A673 (cell line): ENCODE data around the gene CCDC169. TPM values are rescaled to one million over a fixed set of nuclear protein-coding genes. Genes with fewer than 3 reads are reported as not detected.

ENCODE experiments used
- BruUV-seq: library from RNA; stranded (reverse); fragments of 400-500 nt; replicated peaks from 2 replicates; lab custom pipeline; 2021; lab: Mats Ljungman, UMichigan
- CTCF ChIA-PET: fragments of 300-600 bp; sonication (Branson Sonifier 250); formaldehyde crosslinking; loops from one replicate; lab custom pipeline; 2022; ENCODE audit warnings: antibody characterized with exemption; lab: Charles Lee
- POLR2A ChIA-PET: fragments of 300-600 bp; sonication (Branson Sonifier 250); formaldehyde crosslinking; loops from one replicate; lab custom pipeline; 2022; ENCODE audit warnings: antibody characterized with exemption; ENCODE audit not compliant: low non-redundant PET; lab: Charles Lee
- DNase-seq: peaks from one replicate; pipeline ENCODE4 v3.0.0-alpha.2; 2015; ENCODE audit warnings: low spot score
- H3K27ac ChIP-seq: fragments of 200-600 bp; sonication (generic); 2 replicates; pipeline ENCODE4 v1.5.1; 2016; ENCODE audit warnings: mixed run types, low read depth, mild to moderate bottlenecking, mixed read lengths, antibody characterized with exemption, low read length; ENCODE audit not compliant: poor library complexity, severe bottlenecking
- H3K27me3 ChIP-seq: fragments of 200-600 bp; sonication (generic); replicated peaks from 2 replicates; pipeline ENCODE4 v1.6.1; 2017; ENCODE audit warnings: mixed run types, low read depth, mild to moderate bottlenecking, mixed read lengths, antibody characterized with exemption, low read length; ENCODE audit not compliant: insufficient read depth, poor library complexity
- H3K36me3 ChIP-seq: fragments of 200-600 bp; sonication (generic); 2 replicates; pipeline ENCODE4 v1.6.1; 2016; ENCODE audit warnings: mixed run types, mild to moderate bottlenecking, mixed read lengths, antibody characterized with exemption, low read length; ENCODE audit not compliant: insufficient read depth, poor library complexity, severe bottlenecking
- H3K4me1 ChIP-seq: fragments of 200-600 bp; sonication (generic); 2 replicates; pipeline ENCODE4 v1.6.1; 2017; ENCODE audit warnings: mixed run types, mild to moderate bottlenecking, mixed read lengths, antibody characterized with exemption, low read length; ENCODE audit not compliant: insufficient read depth, poor library complexity, severe bottlenecking
- H3K4me3 ChIP-seq: fragments of 200-600 bp; sonication (generic); 2 replicates; pipeline ENCODE4 v1.5.1; 2016; ENCODE audit warnings: low read depth, mixed run types, mild to moderate bottlenecking, mixed read lengths, low read length; ENCODE audit not compliant: poor library complexity, severe bottlenecking
- H3K9me3 ChIP-seq: fragments of 200-600 bp; sonication (generic); 2 replicates; pipeline ENCODE4 v1.6.1; 2016; ENCODE audit warnings: mixed run types, low read depth, mild to moderate bottlenecking, mixed read lengths, antibody characterized with exemption, low read length; ENCODE audit not compliant: poor library complexity, severe bottlenecking
- CTCF ChIP-seq: fragments of 300-800, 200-600 bp; sonication (generic); conservative IDR thresholded peaks from 2 replicates; pipeline ENCODE4 v1.5.1; 2017; ENCODE audit warnings: low read depth, mild to moderate bottlenecking, antibody characterized with exemption, low read length, moderate library complexity, mixed read lengths
- EZH2 ChIP-seq: fragments of 200-600 bp; sonication (generic); IDR thresholded peaks from 2 replicates; pipeline ENCODE4 v1.6.1; 2017; ENCODE audit warnings: borderline replicate concordance, low read depth, mild to moderate bottlenecking, mixed read lengths, antibody characterized with exemption, low read length; ENCODE audit not compliant: poor library complexity, severe bottlenecking
- intact Hi-C: fragments of 100-400 bp; cut with micrococcal nuclease; formaldehyde crosslinking; loops from one replicate; pipeline ENCODE4 v1.10.0; 2022; ENCODE audit not compliant: unreplicated experiment
- total RNA-seq: library from RNA; stranded (reverse); gene quantifications from 2 replicates; pipeline ENCODE4 v1.2.3, GENCODE V29; 2021

Gene CCDC169
- total RNA-seq, 1 experiment from 2014 or later, result 14.3 TPM

- ChIA-PET CTCF (no interaction called here), POLR2A (no interaction called here)
- TF ChIP-seq CTCF (no peak), EZH2 (no peak)
- peaks cover 14% of the 10 kb centered on the region for H3K4me1 ChIP-seq
- no TSS peak for BruUV-seq
- no peaks in the 10 kb centered on the region for H3K36me3 ChIP-seq
- no peak within 1 kb of the TSS for H3K27ac ChIP-seq
- no peaks in the 10 kb centered on the region for H3K27me3 ChIP-seq
- intact Hi-C loops, result no loop called here
- DNase-seq, result no peak
- H3K9me3 ChIP-seq, result no peaks in the 10 kb centered on the region
- H3K4me3 ChIP-seq, result no peak within 1 kb of the TSS
Measured at GRCh38 chr13:36214163-36214921, 83.3 kb downstream of the CCDC169 start, which contains the start of gene SOHLH2. SOHLH2 (minus strand) TSS chr13:36214556; CDS start chr13:36214526, 30 bp downstream.

- peak; percentile 45 for DNase-seq
- H3K4me1 ChIP-seq, result peaks cover 14% of the 10 kb centered on the region
- H3K36me3 ChIP-seq, result no peaks in the 10 kb centered on the region
- H3K4me3 ChIP-seq, result no peak overlapping the region
- H3K27me3 ChIP-seq, result no peaks in the 10 kb centered on the region
- BruUV-seq, result no TSS peak
- no peaks in the 10 kb centered on the region for H3K9me3 ChIP-seq
- TF ChIP-seq EZH2, result no peak
- TF ChIP-seq CTCF, result no peak
- ChIA-PET POLR2A (no interaction called here), CTCF (no interaction called here)
- no peak overlapping the region for H3K27ac ChIP-seq
- intact Hi-C loops, result no loop called here
Measured at GRCh38 chr13:36212789-36213188, 84.8 kb downstream of the CCDC169 start.

- peak; percentile 45 for DNase-seq
- BruUV-seq, result no TSS peak
- intact Hi-C loops, result no loop called here
- ChIA-PET POLR2A (no interaction called here), CTCF (no interaction called here)
- Histone ChIP-seq H3K4me3 (no peak overlapping the region), H3K27me3 (no peaks in the 10 kb centered on the region), H3K27ac (no peak overlapping the region), H3K36me3 (no peaks in the 10 kb centered on the region), H3K9me3 (no peaks in the 10 kb centered on the region), H3K4me1 (peaks cover 11% of the 10 kb centered on the region)
- TF ChIP-seq EZH2 (no peak), CTCF (no peak)
Measured at GRCh38 chr13:36211567-36211966, 86.0 kb downstream of the CCDC169 start.
